ENCODE measurements around the gene KCNK4. TPM values are rescaled to one million over a fixed set of nuclear protein-coding genes. Genes with fewer than 3 reads are reported as not detected.
A peak's percentile ranks its signal among the peaks of the same experiment; 100 is the strongest.
"Not testable (repeated sequence)": the region's sequence is repeated elsewhere in the genome, so short reads cannot be mapped to it uniquely, and the experiment has no call there.

The KCNK4 gene
- total RNA-seq, 2 experiments from 2014 or later: not detected

DNA sequence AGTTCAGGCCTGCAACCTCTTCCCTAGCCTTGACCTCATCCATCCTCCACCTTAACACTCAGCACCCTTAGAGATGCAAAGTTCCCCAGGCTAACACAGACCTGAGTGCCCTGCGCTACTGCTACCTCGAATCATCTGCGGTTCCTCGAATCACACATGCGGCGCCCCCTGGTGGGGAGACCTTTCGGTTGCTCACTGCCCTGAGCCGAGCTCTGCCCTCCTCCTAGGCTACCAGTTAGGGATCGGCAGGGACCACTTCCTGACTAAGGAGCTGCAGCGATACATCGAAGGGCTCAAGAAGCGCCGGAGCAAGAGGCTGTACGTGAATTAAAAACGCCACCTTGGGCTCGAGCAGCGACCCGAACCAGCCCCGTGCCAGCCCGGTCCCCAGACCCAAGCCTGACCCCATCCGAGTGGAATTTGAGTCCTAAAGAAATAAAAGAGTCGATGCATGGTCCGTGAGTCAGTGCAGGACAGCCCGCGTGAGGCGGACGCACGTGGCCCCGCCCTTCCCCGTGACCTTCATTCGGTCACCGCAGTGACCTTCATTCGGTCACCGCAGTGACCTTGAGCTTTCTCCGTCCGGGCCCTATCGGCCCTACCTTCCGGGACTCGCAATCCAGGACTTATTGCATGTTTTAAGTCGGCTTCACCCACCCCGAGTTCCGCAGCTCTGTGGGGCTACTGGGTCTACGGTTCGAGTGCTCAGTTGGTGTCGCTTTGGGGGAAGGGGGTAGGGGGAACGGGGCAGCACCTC is 13.4 kb downstream of the KCNK4 start:
- ATAC-seq (ENCODE audit: low read depth) (peak; percentile 46), DNase-seq (peak; percentile 97)
- peak overlapping the region; percentile 87 for H3K4me3 Mint-ChIP-seq
- peaks cover 25% of the 10 kb centered on the region for H3K4me1 Mint-ChIP-seq
- H3K36me3 Mint-ChIP-seq: peaks cover 4% of the 10 kb centered on the region
- peaks cover 25% of the 10 kb centered on the region for H3K27me3 Mint-ChIP-seq
- H3K9me3 Mint-ChIP-seq: no peaks in the 10 kb centered on the region
- peak overlapping the region; percentile 98 for H3K27ac Mint-ChIP-seq
- POLR2A ChIA-PET: interaction anchor here (0.6 to 5.2 kb wide), 18 partner anchors 13 to 345 kb away, joined by 3 to 76 read pairs (median 10); partner anchors contain the start of genes BAD, CCDC88B, FERMT3 and FKBP2

DNA sequence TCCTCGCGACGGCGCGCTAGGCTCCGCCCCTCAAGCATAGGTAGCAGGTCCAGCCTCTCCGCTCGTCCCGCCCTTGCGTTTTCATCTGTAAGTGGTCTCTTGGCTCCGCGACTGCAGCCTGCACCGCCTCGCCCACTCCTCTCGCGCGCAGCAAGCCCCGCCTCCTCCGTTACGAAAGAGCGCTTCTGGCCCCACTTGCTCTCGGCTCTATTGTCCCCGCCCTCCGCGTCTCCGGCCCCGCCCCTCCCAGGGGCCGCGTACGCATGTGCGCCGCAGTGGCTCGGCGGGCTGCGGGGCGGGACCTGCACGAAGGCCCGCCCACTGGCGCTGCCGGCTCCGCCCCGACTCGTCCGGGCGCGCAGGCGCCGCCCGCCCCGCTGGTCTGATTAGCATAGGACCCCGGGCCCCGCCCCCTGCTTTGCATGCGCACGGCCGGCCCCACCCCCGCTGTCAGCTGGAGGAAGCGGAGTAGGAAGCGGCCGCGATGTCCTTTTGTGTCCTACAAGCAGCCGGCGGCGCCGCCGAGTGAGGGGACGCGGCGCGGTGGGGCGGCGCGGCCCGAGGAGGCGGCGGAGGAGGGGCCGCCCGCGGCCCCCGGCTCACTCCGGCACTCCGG is 14.1 kb downstream of the KCNK4 start, which contains the start of gene ESRRA:
ESRRA (plus strand) TSS at position 450 of the 616 bp plus-strand sequence. CDS start 1,656 bp downstream, outside the sequence.
- H3K9me3 Mint-ChIP-seq: no peaks in the 10 kb centered on the region
- H3K4me3 Mint-ChIP-seq: peak within 1 kb of the TSS; percentile 94
- peaks cover 19% of the 10 kb centered on the region for H3K27me3 Mint-ChIP-seq
- H3K4me1 Mint-ChIP-seq: peaks cover 23% of the 10 kb centered on the region
- POLR2A ChIA-PET: interaction anchor here (0.8 to 5.2 kb wide), 15 partner anchors 13 to 344 kb away, joined by 3 to 76 read pairs (median 14); partner anchors contain the start of genes BAD, CCDC88B, FERMT3 and FKBP2
- ATAC-seq (ENCODE audit: low read depth): peak; percentile 77
- peak; percentile 100 for DNase-seq
- H3K36me3 Mint-ChIP-seq: peaks cover 4% of the 10 kb centered on the region
- peak within 1 kb of the TSS; percentile 98 for H3K27ac Mint-ChIP-seq

DNA sequence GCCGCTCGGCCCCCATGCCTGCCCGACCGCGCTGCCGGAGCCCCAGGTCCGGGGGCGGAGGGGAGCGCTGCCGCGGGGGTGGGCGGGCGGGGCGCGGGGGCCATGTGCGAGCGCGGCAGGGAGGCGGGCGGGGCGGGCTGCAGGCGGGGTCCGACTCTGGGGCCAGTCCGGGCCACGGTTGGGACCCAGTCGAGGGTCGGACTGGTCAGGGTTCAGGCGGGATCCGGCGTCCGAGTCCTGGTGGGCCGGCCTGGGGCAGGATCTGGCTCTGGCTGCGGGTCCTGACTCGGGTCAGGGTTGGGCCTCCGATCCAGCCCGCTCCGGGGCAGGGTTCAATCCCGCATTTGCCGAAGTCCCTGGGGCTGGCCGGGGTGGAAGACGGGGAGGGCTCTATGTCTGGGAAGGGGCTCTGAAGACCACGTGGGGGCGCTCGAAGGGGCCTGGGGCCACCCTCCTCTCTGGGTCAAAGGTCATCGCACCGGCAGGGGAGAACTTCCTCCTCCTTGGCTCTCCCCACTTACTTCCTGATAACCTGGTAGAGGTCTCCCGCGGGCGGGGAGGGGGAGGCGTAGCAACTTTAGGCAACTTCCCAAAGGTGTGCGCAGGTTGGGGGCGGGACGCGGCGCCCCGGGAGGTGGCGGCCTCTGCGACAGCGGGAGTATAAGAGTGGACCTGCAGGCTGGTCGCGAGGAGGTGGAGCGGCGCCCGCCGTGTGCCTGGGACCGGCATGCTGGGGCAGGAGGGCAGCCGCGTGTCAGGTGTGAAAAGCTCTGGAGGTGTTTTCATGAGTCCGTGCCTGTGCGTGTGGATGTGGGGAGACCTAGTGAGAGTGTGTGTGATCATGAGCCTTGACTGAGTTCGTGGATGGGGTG is 14.8 kb downstream of the KCNK4 start:
- peak; percentile 77 for DNase-seq
- Mint-ChIP-seq H3K27ac (peak overlapping the region; percentile 88), H3K4me3 (peak overlapping the region; percentile 94), H3K36me3 (peaks cover 4% of the 10 kb centered on the region), H3K4me1 (peaks cover 20% of the 10 kb centered on the region), H3K27me3 (peaks cover 11% of the 10 kb centered on the region), H3K9me3 (no peaks in the 10 kb centered on the region)
- POLR2A ChIA-PET: interaction anchor here (1.0 to 4.6 kb wide), 11 partner anchors 12 to 120 kb away, joined by 4 to 45 read pairs (median 15); partner anchors contain the start of genes BAD, CCDC88B, FKBP2 and GPR137
- ATAC-seq (ENCODE audit: low read depth): peak; percentile 11

- peaks cover 22% of the 10 kb centered on the region for H3K4me1 Mint-ChIP-seq
- H3K9me3 Mint-ChIP-seq: no peaks in the 10 kb centered on the region
- DNase-seq (no peak), ATAC-seq (ENCODE audit: low read depth) (no peak)
- H3K27me3 Mint-ChIP-seq: peaks cover 5% of the 10 kb centered on the region
- H3K27ac Mint-ChIP-seq: peak overlapping the region; percentile 88
- H3K4me3 Mint-ChIP-seq: peak overlapping the region; percentile 94
- POLR2A ChIA-PET: interaction anchor here (1.1 to 4.6 kb wide), 2 partner anchors 11 to 36 kb away, joined by 8 to 45 read pairs; partner anchors contain the start of genes PRDX5 and TRMT112
- peaks cover 4% of the 10 kb centered on the region for H3K36me3 Mint-ChIP-seq
Measured at GRCh38 chr11:64306563-64306875, 15.4 kb downstream of the KCNK4 start.

DNA sequence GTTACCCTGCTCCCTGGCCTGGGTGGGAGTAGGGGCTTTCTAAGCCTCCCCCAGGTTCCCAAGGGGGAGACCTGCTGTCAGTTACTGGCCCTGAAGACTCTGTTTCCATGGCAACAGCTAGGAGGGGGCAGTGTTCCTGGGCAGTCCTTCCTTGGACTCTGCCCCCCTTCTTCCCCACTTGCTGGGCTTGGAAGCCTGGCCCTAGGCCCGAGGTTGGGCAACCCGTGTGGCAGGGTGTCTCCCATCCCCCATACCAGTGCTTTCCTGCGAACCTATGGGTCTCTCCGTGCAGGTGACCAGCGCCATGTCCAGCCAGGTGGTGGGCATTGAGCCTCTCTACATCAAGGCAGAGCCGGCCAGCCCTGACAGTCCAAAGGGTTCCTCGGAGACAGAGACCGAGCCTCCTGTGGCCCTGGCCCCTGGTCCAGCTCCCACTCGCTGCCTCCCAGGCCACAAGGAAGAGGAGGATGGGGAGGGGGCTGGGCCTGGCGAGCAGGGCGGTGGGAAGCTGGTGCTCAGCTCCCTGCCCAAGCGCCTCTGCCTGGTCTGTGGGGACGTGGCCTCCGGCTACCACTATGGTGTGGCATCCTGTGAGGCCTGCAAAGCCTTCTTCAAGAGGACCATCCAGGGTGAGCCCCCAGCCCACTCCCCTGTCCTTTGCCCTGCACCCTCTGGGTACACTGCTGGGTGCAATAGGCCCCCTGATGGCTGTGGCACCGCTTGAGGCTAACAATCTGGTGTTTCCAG is 15.9 kb downstream of the KCNK4 start:
- POLR2A ChIA-PET: interaction anchor here (1.0 to 4.6 kb wide), 3 partner anchors 11 to 37 kb away, joined by 6 to 45 read pairs (median 8); partner anchors contain the start of genes PRDX5 and TRMT112
- Mint-ChIP-seq H3K4me3 (peak overlapping the region; percentile 94), H3K9me3 (no peaks in the 10 kb centered on the region), H3K27ac (peak overlapping the region; percentile 88), H3K36me3 (peaks cover 4% of the 10 kb centered on the region), H3K27me3 (peaks cover under 1% of the 10 kb centered on the region), H3K4me1 (peaks cover 22% of the 10 kb centered on the region)
- no peak for ATAC-seq (ENCODE audit: low read depth)
- no peak for DNase-seq

DNA sequence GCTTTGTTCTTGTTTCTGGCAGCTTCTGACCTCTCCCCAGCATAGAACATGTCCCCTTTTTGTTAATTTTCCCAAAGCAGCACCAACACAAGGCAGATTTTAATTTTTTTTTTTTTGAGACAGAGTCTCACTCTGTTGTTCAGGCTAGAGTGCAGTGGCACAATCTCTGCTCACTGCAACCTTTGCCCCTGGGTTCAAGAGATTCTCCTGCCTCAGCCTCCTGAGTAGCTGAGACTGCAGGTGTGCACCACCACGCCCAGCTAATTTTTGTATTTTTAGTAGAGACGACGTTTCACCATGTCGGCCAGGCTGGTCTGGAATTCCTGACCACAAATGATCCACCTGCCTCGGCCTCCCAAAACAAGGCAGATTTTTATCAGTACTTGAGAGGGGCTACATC is 16.7 kb downstream of the KCNK4 start:
- not testable (repeated sequence) for H3K9me3 Mint-ChIP-seq; DNase-seq; H3K27me3 Mint-ChIP-seq; H3K27ac Mint-ChIP-seq; ATAC-seq (ENCODE audit: low read depth); H3K36me3 Mint-ChIP-seq
- POLR2A ChIA-PET: interaction anchor here (0.6 to 4.6 kb wide), 3 partner anchors 10 to 40 kb away, joined by 3 to 45 read pairs (median 6); partner anchors contain the start of genes PRDX5 and TRMT112
- peaks cover 28% of the 10 kb centered on the region for H3K4me1 Mint-ChIP-seq
- peak overlapping the region; percentile 4 for H3K4me3 Mint-ChIP-seq

DNA sequence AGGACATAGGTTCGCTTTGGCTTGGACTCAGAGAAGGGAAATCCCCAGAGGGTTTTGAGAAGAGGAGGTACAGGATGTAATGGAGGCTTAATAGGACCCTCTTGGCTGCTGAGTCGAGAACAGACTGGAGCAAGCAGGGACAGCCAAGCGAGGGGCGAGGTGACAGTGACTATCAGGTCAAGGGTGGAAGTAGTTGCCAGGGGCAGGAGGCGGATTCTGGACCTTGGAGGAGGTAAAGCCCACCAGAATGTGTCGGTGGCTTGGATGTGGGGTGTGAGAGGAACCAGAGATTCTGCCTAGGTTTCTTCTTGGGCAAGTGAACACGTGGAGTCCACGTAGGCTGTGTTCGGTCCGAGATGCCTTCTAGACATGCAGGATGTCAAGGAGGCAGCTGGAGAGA is 21.8 kb downstream of the KCNK4 start:
- Mint-ChIP-seq H3K27me3 (no peaks in the 10 kb centered on the region), H3K4me1 (peaks cover 25% of the 10 kb centered on the region), H3K4me3 (no peak overlapping the region), H3K9me3 (no peaks in the 10 kb centered on the region), H3K27ac (peak overlapping the region; percentile 74), H3K36me3 (peaks cover 1% of the 10 kb centered on the region)
- DNase-seq (no peak), ATAC-seq (ENCODE audit: low read depth) (no peak)
- POLR2A ChIA-PET: interaction anchor here (1.2 kb wide), 1 partner anchor 28 kb away, joined by 3 read pairs; the partner anchor contains the start of gene CCDC88B

DNA sequence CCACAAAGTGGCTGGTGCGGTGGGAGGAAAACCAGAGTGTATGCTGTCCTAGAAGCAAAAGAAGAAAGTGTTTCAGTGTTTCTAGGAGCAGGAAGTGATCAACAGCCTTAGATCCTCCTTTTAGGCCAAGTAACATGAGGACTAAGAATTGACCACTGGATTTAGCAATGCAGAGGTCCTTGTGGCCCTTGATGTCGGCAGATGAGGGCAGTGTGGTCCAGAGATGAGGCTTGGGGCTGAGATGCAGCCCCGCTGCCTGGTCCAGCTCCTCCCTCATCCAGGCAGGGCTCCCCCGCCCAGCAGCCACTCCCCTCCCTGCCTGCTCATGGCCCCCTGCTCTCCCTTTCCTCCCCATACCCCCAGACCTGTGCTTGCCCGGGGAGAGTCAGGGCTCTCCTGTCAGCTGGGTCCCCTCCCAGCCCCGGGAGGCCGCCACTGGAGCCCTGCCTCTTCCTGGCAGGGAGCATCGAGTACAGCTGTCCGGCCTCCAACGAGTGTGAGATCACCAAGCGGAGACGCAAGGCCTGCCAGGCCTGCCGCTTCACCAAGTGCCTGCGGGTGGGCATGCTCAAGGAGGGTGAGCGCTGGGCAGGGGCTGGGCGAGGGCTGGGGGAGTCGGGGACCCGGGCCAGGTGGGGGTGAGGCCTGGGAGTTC is 22.5 kb downstream of the KCNK4 start:
- POLR2A ChIA-PET: interaction anchor here (1.2 kb wide), 1 partner anchor 27 kb away, joined by 3 read pairs; the partner anchor contains the start of gene CCDC88B
- no peak for DNase-seq
- Mint-ChIP-seq H3K4me3 (no peak overlapping the region), H3K9me3 (no peaks in the 10 kb centered on the region), H3K4me1 (peaks cover 28% of the 10 kb centered on the region), H3K27me3 (no peaks in the 10 kb centered on the region), H3K27ac (peak overlapping the region; percentile 74), H3K36me3 (peaks cover 1% of the 10 kb centered on the region)
- ATAC-seq (ENCODE audit: low read depth): no peak

DNA sequence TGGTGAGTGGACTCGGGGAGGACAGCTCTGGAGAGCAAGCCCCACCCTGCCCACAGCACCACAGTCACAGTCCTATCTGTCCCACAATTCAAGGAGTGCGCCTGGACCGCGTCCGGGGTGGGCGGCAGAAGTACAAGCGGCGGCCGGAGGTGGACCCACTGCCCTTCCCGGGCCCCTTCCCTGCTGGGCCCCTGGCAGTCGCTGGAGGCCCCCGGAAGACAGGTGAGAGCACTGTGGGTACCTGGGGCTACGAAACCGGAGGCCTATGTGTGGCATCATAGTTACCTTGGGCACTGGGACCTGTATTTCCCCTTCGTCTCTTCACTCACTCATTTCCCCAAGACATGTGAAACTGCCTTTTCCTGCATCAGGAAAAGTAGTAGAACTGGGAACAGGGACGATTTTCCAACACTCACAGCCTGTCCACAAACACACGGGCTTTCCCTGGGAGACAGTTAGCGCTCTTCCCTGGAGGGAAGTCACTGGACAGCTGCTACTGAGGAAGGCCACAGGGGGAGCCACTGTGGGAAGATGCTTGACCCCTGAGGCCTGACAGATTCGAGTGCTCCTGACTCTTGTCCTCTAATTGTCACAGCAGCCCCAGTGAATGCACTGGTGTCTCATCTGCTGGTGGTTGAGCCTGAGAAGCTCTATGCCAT is 23.2 kb downstream of the KCNK4 start:
- no peaks in the 10 kb centered on the region for H3K27me3 Mint-ChIP-seq
- no peaks in the 10 kb centered on the region for H3K9me3 Mint-ChIP-seq
- peaks cover 32% of the 10 kb centered on the region for H3K4me1 Mint-ChIP-seq
- DNase-seq (no peak), ATAC-seq (ENCODE audit: low read depth) (no peak)
- H3K27ac Mint-ChIP-seq: no peak overlapping the region
- no peak overlapping the region for H3K4me3 Mint-ChIP-seq
- POLR2A ChIA-PET: interaction anchor here (1.2 kb wide), 1 partner anchor 26 kb away, joined by 3 read pairs; the partner anchor contains the start of gene CCDC88B
- peaks cover 1% of the 10 kb centered on the region for H3K36me3 Mint-ChIP-seq

GRCh38 chr11:64314805-64315561 is 23.9 kb downstream of the KCNK4 start:
- ATAC-seq (ENCODE audit: low read depth) (no peak), DNase-seq (no peak)
- Mint-ChIP-seq H3K4me3 (no peak overlapping the region), H3K36me3 (peaks cover 1% of the 10 kb centered on the region), H3K27ac (no peak overlapping the region), H3K27me3 (no peaks in the 10 kb centered on the region), H3K9me3 (no peaks in the 10 kb centered on the region), H3K4me1 (peaks cover 33% of the 10 kb centered on the region)
- POLR2A ChIA-PET: no interaction called here

All from activated naive CD8-positive, alpha-beta T cell treated with anti-CD3 and anti-CD28 coated beads, Interleukin-2, amount 10 ng/mL, durations not matched to agents 7 days and 5 days (primary cell).